Stimulated activated CD4-positive, alpha-beta T cell treated with anti-CD3 and anti-CD28 coated beads, Interleukin-12 subunit alpha, Interleukin-12 subunit beta, amount 100 ng/mL, for 48 hours (primary cell): ENCODE data around the gene PLPPR5.

Source experiments
- DNase-seq, 3 donors: peaks; one replicate each; pipeline ENCODE4 v3.0.0-alpha.2; 2020; ENCODE audit warnings: low read depth in 2 of 3, low spot score in 1 of 3

Gene PLPPR5

DNA sequence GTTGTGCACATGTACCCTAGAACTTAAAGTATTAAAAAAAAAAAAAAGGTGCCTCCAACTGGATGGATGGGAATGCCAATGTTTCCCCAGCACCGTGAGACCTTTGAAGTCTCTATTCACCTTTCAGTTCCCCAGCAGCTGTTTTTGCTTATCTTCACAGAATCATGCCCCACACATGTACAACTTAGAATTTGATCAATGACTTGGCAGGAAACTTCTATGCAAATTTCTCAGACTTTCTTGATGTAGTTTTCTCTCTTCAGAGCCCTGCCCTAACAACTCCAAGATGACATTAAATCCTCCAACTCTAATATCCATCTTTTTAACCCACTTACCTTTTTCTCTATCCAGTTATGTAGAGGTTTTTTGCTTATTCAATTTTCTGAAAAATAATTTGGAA, 144.3 kb downstream of the PLPPR5 start:
- no peak for DNase-seq

DNA sequence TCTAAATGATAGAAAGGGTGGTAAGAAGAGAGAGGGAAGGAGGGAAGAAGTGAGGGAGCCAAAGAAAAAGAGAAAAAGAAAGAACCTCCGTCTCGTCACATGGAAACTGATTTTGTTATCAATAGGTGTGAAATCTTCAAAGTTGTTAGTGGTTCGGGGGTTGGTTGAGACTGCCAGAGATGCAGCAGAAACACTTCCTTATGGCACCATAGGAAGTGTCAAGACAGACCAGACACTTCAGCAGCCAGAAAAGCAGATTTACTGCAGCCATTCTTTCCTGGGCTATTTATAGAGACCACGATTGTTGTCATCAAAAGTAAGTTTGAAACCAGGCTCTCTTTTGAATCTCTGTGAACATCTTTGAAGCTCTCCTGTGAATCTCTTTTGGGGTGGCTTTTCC, 150.5 kb downstream of the PLPPR5 start:
- no peak for DNase-seq

DNA sequence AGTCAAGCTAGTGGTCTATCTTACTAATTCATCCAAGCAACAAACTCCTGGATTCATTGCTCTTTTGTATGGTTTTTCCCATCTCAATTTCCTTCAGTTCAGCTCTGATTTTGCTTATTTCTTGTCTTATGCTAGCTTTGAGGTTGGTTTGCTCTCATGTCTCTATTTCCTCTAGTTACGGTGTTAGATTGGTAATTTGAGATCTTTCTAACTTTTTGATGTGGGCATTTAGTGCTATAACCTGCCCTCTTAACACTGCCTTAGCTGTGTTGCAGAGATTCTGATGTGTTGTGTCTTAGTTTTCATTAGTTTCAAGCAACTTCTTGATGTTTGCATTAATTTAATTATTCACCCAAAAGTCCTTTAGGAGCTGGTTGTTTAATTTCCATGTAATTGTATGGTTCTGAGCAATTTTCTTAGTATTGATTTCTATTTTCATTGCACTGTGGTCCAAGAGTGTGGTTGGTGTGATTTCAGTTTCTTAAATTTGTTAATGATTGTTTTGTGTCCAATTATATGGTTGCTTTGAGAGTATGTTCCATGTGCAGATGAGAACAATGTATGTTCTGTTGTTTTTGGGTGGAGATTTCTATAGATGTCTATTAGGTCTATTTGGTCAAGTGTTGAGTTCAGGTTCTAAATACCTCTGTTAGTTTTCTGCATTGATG, 154.6 kb downstream of the PLPPR5 start:
- DNase-seq, result no peak

DNA sequence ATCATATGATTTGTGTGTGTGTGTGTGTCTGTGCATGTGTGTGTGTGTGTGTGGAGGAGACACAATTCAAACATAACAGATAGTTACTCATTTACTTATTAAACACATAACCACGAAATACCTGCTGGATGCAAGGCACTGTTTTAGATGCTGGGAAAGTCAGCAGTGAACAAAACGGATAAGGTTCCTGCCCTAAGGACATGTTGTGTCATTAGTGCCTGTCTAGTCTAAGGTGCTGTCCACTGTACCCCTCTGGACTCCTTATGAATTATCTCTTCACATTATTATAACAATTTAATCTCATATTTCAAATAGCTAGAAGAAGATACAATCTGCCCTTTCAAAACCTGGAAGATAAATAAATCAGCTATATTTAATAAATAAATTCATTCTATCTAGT, 162.4 kb downstream of the PLPPR5 start:
- no peak for DNase-seq
